Measurements from ENCODE around the gene GPAM. TPM values are rescaled to one million over a fixed set of nuclear protein-coding genes. Genes with fewer than 3 reads are reported as not detected.

The GPAM gene
- total and polyA plus RNA-seq, 10 of the 15 experiments (the other 5 are each of a cell fraction or from before 2014, with no cell fraction given): 3.3 to 9.4 (median 7.4) TPM

DNA sequence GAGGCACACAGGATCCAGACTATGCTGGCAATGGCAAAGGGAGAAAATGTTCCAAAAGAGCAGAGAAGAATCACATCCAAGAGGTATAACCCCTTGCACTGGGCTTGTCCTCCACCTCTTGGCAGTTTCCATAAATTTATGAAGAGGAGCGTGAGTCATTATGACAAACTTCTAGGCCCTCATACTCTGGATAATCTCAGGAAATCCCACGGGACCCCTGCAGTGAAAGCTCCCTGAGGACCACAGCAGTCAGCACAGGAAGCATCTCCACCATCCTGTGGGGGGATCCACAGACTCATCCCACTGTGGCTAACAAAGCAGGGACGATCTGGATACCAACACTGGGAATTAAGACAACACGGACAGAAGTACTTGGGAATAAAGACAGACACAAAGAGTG lies 30.3 kb upstream of the GPAM start:
- Histone ChIP-seq H3K36me3 (ENCODE audit: control insufficient read depth in 2 of 2, insufficient read depth in 2 of 2, low read length in 1 of 2) (no peaks in the 10 kb centered on the region), H3K79me2 (ENCODE audit: control insufficient read depth, insufficient read depth, low read length) (no peaks in the 10 kb centered on the region), H4K20me1 (ENCODE audit: control insufficient read depth, insufficient read depth) (no peaks in the 10 kb centered on the region), H3K4me3 (no peak overlapping the region), H2AFZ (ENCODE audit: control insufficient read depth, low read depth, low read length) (no peak overlapping the region), H3K4me1 (ENCODE audit: control insufficient read depth, insufficient read depth, low read length) (no peaks in the 10 kb centered on the region), H3K4me2 (ENCODE audit: control insufficient read depth, insufficient read depth) (no peak overlapping the region), H3K27ac (ENCODE audit: control insufficient read depth, insufficient read depth) (no peak overlapping the region), H3K27me3 (replicated peaks in 1 of 2; ENCODE audit: control insufficient read depth in 2 of 2, insufficient read depth in 2 of 2, low read length in 1 of 2) (peaks cover 0 to 4% of the 10 kb centered on the region in 2 experiments; a peak in 3 of 4 replicates), H3K9ac (ENCODE audit: control insufficient read depth, insufficient read depth, low read length) (no peak overlapping the region), H3K9me3 (replicated peaks; ENCODE audit: control insufficient read depth, insufficient read depth, low read length) (no peaks in the 10 kb centered on the region)
- in situ Hi-C loops (cut with MboI) (no loop called here), intact Hi-C loops (cut with micrococcal nuclease; ENCODE audit: unreplicated experiment) (no loop called here)
- no peak for ATAC-seq
- CTCF ChIA-PET: no interaction called here
- POLR2A ChIA-PET: no interaction called here
- BruUV-seq (replicated peaks): no TSS peak
- TF ChIP-seq, protein P1, sequence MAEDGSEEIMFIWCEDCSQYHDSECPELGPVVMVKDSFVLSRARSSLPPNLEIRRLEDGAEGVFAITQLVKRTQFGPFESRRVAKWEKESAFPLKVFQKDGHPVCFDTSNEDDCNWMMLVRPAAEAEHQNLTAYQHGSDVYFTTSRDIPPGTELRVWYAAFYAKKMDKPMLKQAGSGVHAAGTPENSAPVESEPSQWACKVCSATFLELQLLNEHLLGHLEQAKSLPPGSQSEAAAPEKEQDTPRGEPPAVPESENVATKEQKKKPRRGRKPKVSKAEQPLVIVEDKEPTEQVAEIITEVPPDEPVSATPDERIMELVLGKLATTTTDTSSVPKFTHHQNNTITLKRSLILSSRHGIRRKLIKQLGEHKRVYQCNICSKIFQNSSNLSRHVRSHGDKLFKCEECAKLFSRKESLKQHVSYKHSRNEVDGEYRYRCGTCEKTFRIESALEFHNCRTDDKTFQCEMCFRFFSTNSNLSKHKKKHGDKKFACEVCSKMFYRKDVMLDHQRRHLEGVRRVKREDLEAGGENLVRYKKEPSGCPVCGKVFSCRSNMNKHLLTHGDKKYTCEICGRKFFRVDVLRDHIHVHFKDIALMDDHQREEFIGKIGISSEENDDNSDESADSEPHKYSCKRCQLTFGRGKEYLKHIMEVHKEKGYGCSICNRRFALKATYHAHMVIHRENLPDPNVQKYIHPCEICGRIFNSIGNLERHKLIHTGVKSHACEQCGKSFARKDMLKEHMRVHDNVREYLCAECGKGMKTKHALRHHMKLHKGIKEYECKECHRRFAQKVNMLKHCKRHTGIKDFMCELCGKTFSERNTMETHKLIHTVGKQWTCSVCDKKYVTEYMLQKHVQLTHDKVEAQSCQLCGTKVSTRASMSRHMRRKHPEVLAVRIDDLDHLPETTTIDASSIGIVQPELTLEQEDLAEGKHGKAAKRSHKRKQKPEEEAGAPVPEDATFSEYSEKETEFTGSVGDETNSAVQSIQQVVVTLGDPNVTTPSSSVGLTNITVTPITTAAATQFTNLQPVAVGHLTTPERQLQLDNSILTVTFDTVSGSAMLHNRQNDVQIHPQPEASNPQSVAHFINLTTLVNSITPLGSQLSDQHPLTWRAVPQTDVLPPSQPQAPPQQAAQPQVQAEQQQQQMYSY (CRISPR knock-in tag; IDR thresholded peaks at IDR 0.05): no peak
- TF ChIP-seq GABPA (IDR thresholded peaks at IDR 0.05; ENCODE audit: low read depth): no peak
- RAD21 ChIA-PET (ENCODE audit: unreplicated experiment): no interaction called here
- no peak for FAIRE-seq
- SMC1A ChIA-PET (ENCODE audit: uncharacterized antibody, unreplicated experiment): no interaction called here
- DNase-seq (ENCODE audit: low read depth, low spot score): no peak
- 34% methylated on average over 4 of the region's 4 CpGs for WGBS (ENCODE audit: insufficient coverage, insufficient replicate concordance, low lambda C conversion rate, missing lambda C conversion rate)
